Measurements from ENCODE around the gene METTL24.

METTL24 gene

DNA sequence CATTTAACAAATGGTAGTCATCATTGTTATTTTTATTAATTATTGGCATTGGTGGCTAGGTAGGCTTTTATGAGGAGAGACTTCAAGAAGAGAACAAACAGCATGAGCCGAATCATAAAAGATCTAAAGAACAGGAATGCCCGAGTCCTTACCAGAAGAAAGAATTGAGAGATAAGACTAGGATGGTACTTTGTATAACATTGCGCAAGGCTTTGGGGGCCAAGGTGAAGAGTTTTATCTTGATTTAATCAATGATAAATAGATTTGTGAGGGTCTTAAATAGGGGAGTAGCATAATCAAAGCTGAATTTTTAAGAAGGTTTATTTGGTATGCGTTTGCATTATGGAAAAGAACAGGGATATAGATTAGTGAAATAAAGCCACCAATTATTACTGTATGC lies 162.5 kb downstream of the METTL24 start:
- DNase-seq (ENCODE audit: low spot score), result no peak

Measured in AG20443 (cell line).